ENCODE measurements around the gene STX10. TPM values are rescaled to one million over a fixed set of nuclear protein-coding genes. Genes with fewer than 3 reads are reported as not detected.

STX10 gene
- polyA plus RNA-seq, 1 donor, result 49.0 TPM

DNA sequence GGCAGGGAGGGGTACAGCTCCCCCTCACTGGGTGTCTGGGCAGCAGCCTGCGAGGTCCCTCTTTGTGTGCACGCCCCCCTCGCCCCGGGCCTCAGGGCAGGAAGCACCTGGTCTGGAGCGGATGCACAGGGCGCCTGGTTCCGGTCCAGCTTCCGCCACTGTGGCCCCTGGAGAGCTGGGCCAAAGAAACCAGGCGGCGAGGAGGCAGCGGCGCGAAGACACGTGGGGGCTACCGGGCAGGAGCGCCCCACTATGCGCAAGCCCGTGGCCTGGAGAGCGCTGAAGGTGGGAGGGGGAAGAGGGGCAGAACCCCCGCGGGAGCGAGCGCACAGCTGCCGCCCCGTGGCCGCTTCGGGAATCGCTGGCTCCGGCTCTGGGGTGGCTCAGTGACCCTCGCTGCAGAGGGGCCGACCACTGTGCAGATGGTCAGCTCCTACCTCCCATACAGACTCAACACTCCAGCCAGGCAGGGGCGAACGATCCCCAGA lies 45.8 kb downstream of the STX10 start:
- H3K4me3 ChIP-seq (ENCODE audit: low read length), result no peak overlapping the region
- peaks cover 13% of the 10 kb centered on the region for H3K4me1 ChIP-seq (ENCODE audit: control insufficient read depth, insufficient read depth, low read length)
- H3K27ac ChIP-seq (ENCODE audit: low read length), result no peak overlapping the region
- WGBS (ENCODE audit: insufficient coverage, low lambda C conversion rate), result no CpG with 5 or more reads among the region's 33 CpGs
- peaks cover 37% of the 10 kb centered on the region for H3K27me3 ChIP-seq (ENCODE audit: control insufficient read depth, insufficient read depth, low read length)
- no peak for DNase-seq
- H3K36me3 ChIP-seq (ENCODE audit: control insufficient read depth, insufficient read depth, low read length), result peaks cover 12% of the 10 kb centered on the region
- peaks cover 5% of the 10 kb centered on the region for H3K9me3 ChIP-seq (ENCODE audit: control insufficient read depth, low read depth, low read length)

DNA sequence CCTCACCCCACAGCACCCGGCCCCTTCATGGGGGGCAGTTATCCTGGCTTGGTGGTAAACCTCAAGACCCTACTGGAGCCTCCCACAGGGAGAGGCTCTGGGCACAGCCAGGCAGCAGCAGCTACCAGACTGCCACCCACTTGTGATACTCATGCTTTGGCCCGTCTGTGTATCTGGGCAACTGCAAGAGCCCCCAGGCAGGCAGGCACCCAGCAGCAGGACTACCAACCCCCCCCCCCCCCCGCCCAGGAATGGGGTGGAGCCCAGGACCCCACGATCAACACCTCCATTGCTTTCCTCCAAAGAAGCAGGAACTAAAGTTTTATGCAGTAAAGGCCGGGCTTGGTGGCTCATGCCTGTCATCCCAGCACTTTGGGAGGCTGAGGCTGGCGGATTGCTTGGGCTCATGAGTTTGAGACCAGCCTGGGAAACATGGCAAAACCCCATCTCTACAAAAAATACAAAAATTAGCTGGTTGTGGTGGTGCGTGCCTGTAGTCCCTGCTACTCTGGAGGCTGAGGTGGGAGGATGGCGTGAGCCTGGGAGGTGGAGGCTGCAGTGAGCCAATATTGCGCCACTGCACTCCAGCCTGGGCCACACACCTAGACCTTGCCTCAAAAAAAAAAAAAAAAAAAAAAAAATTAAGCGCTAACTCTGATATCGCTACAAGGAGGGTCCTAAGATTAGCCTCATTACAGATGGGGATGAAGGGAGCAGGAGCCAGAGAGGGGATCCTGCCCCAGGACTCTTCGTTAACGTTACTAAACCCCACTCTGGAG lies 46.4 kb downstream of the STX10 start:
- Histone ChIP-seq H3K4me3 (ENCODE audit: low read length) (no peak overlapping the region), H3K27me3 (ENCODE audit: control insufficient read depth, insufficient read depth, low read length) (peaks cover 42% of the 10 kb centered on the region), H3K27ac (ENCODE audit: low read length) (no peak overlapping the region), H3K9me3 (ENCODE audit: control insufficient read depth, low read depth, low read length) (peaks cover 10% of the 10 kb centered on the region), H3K4me1 (ENCODE audit: control insufficient read depth, insufficient read depth, low read length) (peaks cover 17% of the 10 kb centered on the region), H3K36me3 (ENCODE audit: control insufficient read depth, insufficient read depth, low read length) (peaks cover 5% of the 10 kb centered on the region)
- no CpG with 5 or more reads among the region's 13 CpGs for WGBS (ENCODE audit: insufficient coverage, low lambda C conversion rate)
- no peak for DNase-seq

DNA sequence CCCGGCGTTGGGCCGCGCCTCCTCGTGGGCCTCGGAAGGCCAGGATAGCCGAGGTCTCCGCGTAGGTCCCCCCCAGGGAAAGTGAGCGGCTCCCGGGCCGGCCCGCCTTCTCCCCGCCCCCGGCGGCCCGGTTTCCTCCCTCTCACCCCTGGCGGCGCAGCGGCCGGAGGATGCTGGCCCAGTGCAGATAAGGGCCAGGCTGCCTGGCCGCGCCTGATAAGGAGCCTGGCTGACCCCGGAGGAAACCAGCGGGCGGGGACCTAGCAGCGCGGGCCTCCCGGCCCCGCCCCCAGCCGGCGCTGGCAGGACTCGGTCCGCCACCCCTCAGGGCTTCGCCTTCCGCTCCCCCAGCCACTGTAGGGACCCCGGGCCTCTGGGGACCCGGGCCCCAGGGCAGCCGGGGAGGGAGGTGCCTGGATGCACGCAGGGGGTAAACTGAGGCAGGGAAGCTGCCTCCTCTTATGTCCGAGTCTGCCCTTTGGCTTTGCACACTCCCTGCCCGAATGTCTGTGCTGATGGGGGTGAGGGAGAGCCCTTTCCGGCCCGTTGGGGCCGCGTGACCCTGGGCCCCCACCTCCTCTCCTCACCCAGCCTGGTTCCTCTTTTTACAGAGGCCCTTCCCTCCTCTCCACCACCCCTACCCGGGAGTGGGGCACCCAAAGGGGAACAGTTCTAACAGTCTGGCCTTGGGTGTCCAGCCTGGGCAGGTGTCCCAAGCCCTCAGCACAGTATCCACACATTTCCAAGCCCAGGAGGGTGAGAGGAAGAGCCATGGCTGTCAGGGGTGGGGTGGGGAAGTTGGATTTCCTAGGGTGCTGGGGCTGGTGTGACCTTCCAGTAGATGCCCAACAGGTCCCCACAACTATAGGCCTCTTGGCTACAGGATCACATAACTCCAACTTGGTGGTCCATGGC lies 47.3 kb downstream of the STX10 start, which contains the start of gene LYL1:
Gene LYL1 (minus strand): TSS at position 193 of the 915 bp plus-strand sequence. CDS start 1,687 bp downstream, outside the sequence.
- H3K4me1 ChIP-seq (ENCODE audit: control insufficient read depth, insufficient read depth, low read length), result peaks cover 21% of the 10 kb centered on the region
- DNase-seq, result peak; percentile 55 to 57
- peaks cover 5% of the 10 kb centered on the region for H3K36me3 ChIP-seq (ENCODE audit: control insufficient read depth, insufficient read depth, low read length)
- peaks cover 12% of the 10 kb centered on the region for H3K9me3 ChIP-seq (ENCODE audit: control insufficient read depth, low read depth, low read length)
- peaks cover 49% of the 10 kb centered on the region for H3K27me3 ChIP-seq (ENCODE audit: control insufficient read depth, insufficient read depth, low read length)
- WGBS (ENCODE audit: insufficient coverage, low lambda C conversion rate), result no CpG with 5 or more reads among the region's 47 CpGs
- no peak within 1 kb of the TSS for H3K27ac ChIP-seq (ENCODE audit: low read length)
- H3K4me3 ChIP-seq (ENCODE audit: low read length), result peak within 1 kb of the TSS; percentile 23

DNA sequence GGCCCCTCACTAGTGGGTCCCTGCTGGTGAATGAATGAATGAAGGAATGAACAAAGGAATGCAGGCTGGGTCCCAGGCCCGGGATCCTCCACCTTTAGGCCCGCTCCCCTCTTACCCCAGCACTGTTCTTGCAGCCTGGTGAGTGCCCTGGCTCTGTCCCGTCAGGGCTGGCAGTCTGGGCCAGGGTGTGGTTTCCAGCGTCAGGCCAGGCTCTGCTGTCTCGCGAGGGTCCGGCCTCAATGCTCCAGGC lies 47.8 kb downstream of the STX10 start:
- Histone ChIP-seq H3K9me3 (ENCODE audit: control insufficient read depth, low read depth, low read length) (peaks cover 12% of the 10 kb centered on the region), H3K4me1 (ENCODE audit: control insufficient read depth, insufficient read depth, low read length) (peaks cover 24% of the 10 kb centered on the region), H3K27me3 (ENCODE audit: control insufficient read depth, insufficient read depth, low read length) (peaks cover 55% of the 10 kb centered on the region), H3K36me3 (ENCODE audit: control insufficient read depth, insufficient read depth, low read length) (peaks cover 1% of the 10 kb centered on the region), H3K4me3 (ENCODE audit: low read length) (peak overlapping the region; percentile 23), H3K27ac (ENCODE audit: low read length) (no peak overlapping the region)
- no CpG with 5 or more reads among the region's 7 CpGs for WGBS (ENCODE audit: insufficient coverage, low lambda C conversion rate)
- no peak for DNase-seq

DNA sequence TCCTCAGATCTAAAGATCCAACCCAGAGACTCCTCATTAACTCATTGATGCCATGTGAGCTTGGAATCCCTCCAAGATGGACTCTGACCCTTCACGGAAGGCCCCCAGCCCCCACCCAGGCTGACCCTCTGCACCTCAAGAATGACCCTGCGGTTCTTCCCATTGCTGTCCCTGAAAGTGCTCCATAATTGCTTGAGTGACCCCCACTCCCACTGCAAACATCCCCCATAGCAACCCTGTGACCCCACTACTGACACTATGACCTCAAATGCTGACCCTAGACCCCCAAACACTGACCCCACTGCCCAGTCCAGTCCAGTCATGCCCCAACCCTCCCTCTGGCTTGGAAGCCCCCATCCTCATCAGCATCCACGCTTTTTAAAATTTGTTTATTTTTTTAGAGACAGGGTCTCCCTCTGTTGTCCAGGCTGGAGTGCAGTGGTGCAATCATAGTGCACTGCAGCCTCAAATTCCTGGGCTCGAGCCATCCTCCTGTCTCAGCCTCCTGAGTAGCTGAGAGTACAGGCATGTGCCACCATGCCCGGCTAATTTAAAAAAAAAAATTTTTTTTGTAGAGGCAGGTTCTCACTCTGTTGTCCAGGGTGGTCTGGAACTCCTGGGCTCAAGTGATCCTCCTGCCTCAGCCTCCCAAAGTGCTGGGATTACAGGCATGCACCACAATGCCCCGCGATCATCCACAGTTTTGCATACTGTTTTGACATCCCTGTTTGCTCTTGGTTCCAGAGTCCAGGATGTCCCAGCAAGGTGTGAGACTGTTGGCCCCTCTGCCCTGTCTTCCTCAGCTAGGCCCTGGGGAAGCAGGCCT lies 48.4 kb downstream of the STX10 start:
- no peak overlapping the region for H3K27ac ChIP-seq (ENCODE audit: low read length)

DNA sequence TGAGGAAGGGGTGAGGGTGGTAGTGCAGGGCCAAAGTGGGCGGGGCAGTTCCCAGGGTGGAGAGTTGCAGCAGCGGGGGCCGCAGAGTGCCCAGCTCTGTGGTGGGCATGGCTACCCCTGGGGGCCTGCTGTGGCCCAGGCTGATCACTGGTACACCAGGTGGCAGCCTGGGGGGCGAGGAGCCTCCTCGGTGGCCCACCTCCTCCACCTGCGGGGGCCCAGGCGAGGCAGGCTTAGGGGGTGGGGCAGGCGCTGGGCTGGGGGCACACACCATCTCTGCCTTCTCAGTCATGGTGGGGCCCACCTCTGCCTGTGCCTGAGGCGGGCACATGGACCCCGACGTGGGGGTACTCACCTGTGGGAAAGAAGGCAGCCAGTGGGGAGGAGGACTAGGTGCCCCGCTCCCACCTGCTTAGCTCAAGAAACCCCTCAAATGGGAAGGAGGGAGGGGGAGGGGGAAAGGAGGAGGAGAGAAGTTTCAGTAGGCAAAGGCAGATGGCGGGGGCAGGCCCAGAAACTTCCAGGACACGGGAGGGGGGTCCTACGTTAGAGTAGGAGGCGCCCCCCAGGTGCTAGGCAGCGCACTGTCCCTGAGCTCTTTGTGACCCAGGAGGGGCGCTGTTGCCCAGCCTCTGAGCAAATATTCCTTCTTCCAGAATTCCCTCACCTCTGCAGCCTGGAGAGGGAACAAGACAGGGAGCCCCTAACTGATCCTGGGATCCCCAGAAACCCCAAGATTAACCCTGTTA lies 49.2 kb downstream of the STX10 start:
- H3K36me3 ChIP-seq (ENCODE audit: control insufficient read depth, insufficient read depth, low read length), result no peaks in the 10 kb centered on the region
- H3K4me3 ChIP-seq (ENCODE audit: low read length), result peak overlapping the region; percentile 10
- no CpG with 5 or more reads among the region's 18 CpGs for WGBS (ENCODE audit: insufficient coverage, low lambda C conversion rate)
- peaks cover 18% of the 10 kb centered on the region for H3K9me3 ChIP-seq (ENCODE audit: control insufficient read depth, low read depth, low read length)
- no peak overlapping the region for H3K27ac ChIP-seq (ENCODE audit: low read length)
- no peak for DNase-seq
- peaks cover 27% of the 10 kb centered on the region for H3K4me1 ChIP-seq (ENCODE audit: control insufficient read depth, insufficient read depth, low read length)
- H3K27me3 ChIP-seq (ENCODE audit: control insufficient read depth, insufficient read depth, low read length), result peaks cover 68% of the 10 kb centered on the region

More for the DNA sequence above, 48.4 kb downstream of the STX10 start:
- peaks cover 24% of the 10 kb centered on the region for H3K4me1 ChIP-seq (ENCODE audit: control insufficient read depth, insufficient read depth, low read length)
- no peak for DNase-seq
- WGBS (ENCODE audit: insufficient coverage, low lambda C conversion rate), result no CpG with 5 or more reads among the region's 7 CpGs
- H3K4me3 ChIP-seq (ENCODE audit: low read length), result peak overlapping the region; percentile 23
- H3K36me3 ChIP-seq (ENCODE audit: control insufficient read depth, insufficient read depth, low read length), result no peaks in the 10 kb centered on the region
- peaks cover 12% of the 10 kb centered on the region for H3K9me3 ChIP-seq (ENCODE audit: control insufficient read depth, low read depth, low read length)
- peaks cover 61% of the 10 kb centered on the region for H3K27me3 ChIP-seq (ENCODE audit: control insufficient read depth, insufficient read depth, low read length)

DNA sequence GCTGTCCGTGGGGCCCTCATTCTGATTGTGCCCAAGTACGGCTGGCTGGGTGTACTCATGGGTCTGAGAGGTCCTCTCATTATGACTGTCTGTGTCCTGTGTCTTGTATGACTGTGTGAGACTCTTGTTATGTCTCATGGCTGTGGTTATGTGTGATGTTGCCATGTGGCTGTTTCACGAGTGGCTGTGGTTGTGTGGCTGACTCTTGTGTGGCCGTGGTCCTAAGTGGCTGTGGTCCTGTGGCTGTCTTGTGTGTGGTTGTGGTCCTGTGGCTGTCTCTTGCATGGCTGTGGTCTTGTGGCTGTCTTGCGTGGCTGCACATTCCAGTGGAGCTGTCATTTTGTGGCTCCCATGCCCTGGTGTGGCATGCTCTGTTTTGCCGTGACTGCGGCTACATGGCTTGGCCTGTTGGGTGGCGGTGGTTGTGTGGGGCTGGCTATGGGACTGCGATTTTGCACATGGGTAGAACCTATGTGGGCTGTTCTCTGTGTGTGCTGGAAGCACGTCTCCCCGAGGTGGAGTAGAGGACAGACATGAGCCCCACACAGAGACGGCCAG lies 50.1 kb downstream of the STX10 start:
- no peak for DNase-seq
- H3K9me3 ChIP-seq (ENCODE audit: control insufficient read depth, low read depth, low read length), result peaks cover 21% of the 10 kb centered on the region
- no peak overlapping the region for H3K4me3 ChIP-seq (ENCODE audit: low read length)
- WGBS (ENCODE audit: insufficient coverage, low lambda C conversion rate), result no CpG with 5 or more reads among the region's 12 CpGs
- peaks cover 4% of the 10 kb centered on the region for H3K36me3 ChIP-seq (ENCODE audit: control insufficient read depth, insufficient read depth, low read length)
- peaks cover 77% of the 10 kb centered on the region for H3K27me3 ChIP-seq (ENCODE audit: control insufficient read depth, insufficient read depth, low read length)
- H3K4me1 ChIP-seq (ENCODE audit: control insufficient read depth, insufficient read depth, low read length), result peaks cover 34% of the 10 kb centered on the region
- no peak overlapping the region for H3K27ac ChIP-seq (ENCODE audit: low read length)

DNA sequence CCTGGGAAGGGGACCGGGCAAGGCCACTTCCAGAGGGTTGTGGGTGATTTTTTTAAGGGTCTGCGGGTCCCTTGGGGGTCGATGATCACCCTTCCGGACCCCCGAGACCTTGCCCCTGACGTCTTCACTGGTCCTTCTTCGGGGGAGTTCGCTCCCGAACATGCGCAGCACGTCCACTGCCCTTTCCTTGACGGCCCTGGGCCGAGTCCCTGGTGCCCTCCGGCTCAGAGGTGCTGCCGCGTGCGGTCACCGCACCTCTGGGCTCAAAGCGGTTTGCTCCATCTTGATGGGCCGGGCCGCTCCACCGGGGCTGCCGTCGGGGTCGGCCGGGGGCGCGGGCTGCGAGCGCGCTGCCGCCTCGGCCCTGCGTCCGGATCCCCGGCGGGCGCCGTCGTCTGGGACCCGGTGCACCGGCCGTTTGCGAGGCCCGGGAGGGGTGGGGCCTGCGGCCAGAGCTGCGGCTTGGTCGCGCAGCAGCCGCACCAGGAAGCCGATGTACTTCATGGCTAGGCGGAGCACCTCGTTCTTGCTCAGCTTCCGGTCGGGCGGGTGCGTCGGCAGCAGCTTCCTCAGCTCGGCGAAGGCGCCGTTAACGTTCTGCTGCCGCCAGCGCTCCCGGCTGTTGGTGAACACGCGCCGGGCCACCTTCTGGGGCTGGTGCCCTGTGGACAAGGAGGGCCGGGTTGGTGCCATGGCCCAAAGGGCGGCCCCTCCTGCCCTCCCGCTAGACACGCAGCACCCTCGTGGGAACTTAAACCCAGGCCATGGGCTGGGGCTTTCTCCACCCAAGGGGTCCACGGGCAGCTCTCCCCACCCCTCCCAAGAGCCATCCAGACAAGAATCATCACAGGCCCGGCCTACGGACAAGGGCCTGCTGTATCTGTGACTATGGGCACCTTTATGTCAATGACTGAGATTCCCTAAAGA lies 50.8 kb downstream of the STX10 start:
- Histone ChIP-seq H3K9me3 (ENCODE audit: control insufficient read depth, low read depth, low read length) (peaks cover 19% of the 10 kb centered on the region), H3K4me1 (ENCODE audit: control insufficient read depth, insufficient read depth, low read length) (peaks cover 36% of the 10 kb centered on the region), H3K27me3 (ENCODE audit: control insufficient read depth, insufficient read depth, low read length) (peaks cover 85% of the 10 kb centered on the region), H3K4me3 (ENCODE audit: low read length) (peak overlapping the region; percentile 26), H3K27ac (ENCODE audit: low read length) (no peak overlapping the region), H3K36me3 (ENCODE audit: control insufficient read depth, insufficient read depth, low read length) (peaks cover 4% of the 10 kb centered on the region)
- peak in 1 of 2 donors; percentile 74 for DNase-seq
- no CpG with 5 or more reads among the region's 77 CpGs for WGBS (ENCODE audit: insufficient coverage, low lambda C conversion rate)

All from large intestine (tissue), 3 donors.